Liver (tissue), 3 donors: Measurements from ENCODE around the gene SLC39A6.

ENCODE experiments used
- ATF3 ChIP-seq: IDR thresholded peaks from 2 replicates; pipeline ENCODE4 v1.6.1; 2016; ENCODE audit warnings: antibody characterized with exemption
- CTCF ChIP-seq: fragments of 150-350 bp; IDR thresholded peaks from 2 replicates; pipeline ENCODE4 v1.5.1; 2017; ENCODE audit warnings: improper control_type of control experiment, low read depth, low read length; ENCODE audit not compliant: missing input control
- MAX ChIP-seq: IDR thresholded peaks from 2 replicates; pipeline ENCODE4 v1.6.1; 2016; ENCODE audit warnings: antibody characterized with exemption
- donor health status: healthy.
- donor health status: healthy.

- TF ChIP-seq CTCF (no peak), ATF3 (no peak), MAX (no peak)
These were observed 23.6 kb upstream of the SLC39A6 start for GRCh38 chr18:36152781-36153180.
